HCT116 (cell line): ENCODE data around the gene BATF2. TPM values are rescaled to one million over a fixed set of nuclear protein-coding genes. Genes with fewer than 3 reads are reported as not detected.

Experiments used
- ATAC-seq: fragments of 200-7000 bp; cut with Tn5 transposase; 2 replicates; pipeline ENCODE4 v1.9.1; 2020; ENCODE audit warnings: mild to moderate bottlenecking, moderate library complexity
- BruUV-seq: library from RNA; stranded (reverse); fragments of 400-500 nt; replicated peaks from 2 replicates; lab custom pipeline; 2021; lab: Mats Ljungman, UMichigan
- CTCF ChIA-PET: fragments of 300-600 bp; sonication (Branson Sonifier 250); formaldehyde crosslinking; loops from one replicate; lab custom pipeline; 2021; ENCODE audit warnings: antibody characterized with exemption; lab: Charles Lee
- POLR2A ChIA-PET: fragments of 300-600, 350-600 bp; sonication (Branson Sonifier 250); formaldehyde crosslinking; loops from one replicate; lab custom pipeline; 2021; ENCODE audit warnings: antibody characterized with exemption; lab: Charles Lee
- RAD21 ChIA-PET, 2 experiments: fragments of 300-600 bp; sonication (Branson Sonifier 250); formaldehyde crosslinking; loops; one replicate each; lab custom pipeline; 2023; ENCODE audit warnings: low total read pairs in 2 of 2; ENCODE audit not compliant: uncharacterized antibody in 2 of 2, unreplicated experiment in 2 of 2, low non-redundant PET in 1 of 2; lab: Charles Lee
- DNase-seq: peaks from one replicate; pipeline ENCODE4 v3.0.0-alpha.2; 2010; ENCODE audit warnings: low read depth, low spot score
- H2AFZ ChIP-seq: fragments of 200-600 bp; shearing (Covaris generic), sonication (generic); 2 replicates; pipeline ENCODE4 v1.6.1; 2017; ENCODE audit warnings: low read depth, mixed run types, mixed read lengths, antibody characterized with exemption, low read length; ENCODE audit not compliant: poor library complexity, severe bottlenecking
- H3K27ac ChIP-seq: 2 replicates; pipeline ENCODE4 v1.5.1; 2012; ENCODE audit warnings: low read depth, low read length
- H3K27me3 ChIP-seq: fragments of 200-600 bp; sonication (generic); 2 replicates; pipeline ENCODE4 v1.6.1; 2016; ENCODE audit warnings: mixed run types, low read length, mixed read lengths; ENCODE audit not compliant: insufficient read depth
- H3K36me3 ChIP-seq, 2 experiments: fragments of 200-500 bp in 1 of 2; fragments of 200-600 bp in 1 of 2; sonication (Bioruptor generic) in 1 of 2; sonication (generic) in 1 of 2; 2 replicates each; pipeline versions ENCODE4 v1.5.1 to v1.6.1; 2014 to 2016; ENCODE audit warnings: low read length in 2 of 2, inconsistent platforms in 1 of 2, mixed read lengths in 1 of 2, mixed run types in 1 of 2; ENCODE audit not compliant: insufficient read depth in 2 of 2, control insufficient read depth in 1 of 2
- H3K4me1 ChIP-seq, 2 experiments: fragments of 200-600 bp in 1 of 2; sonication (generic) in 1 of 2; 2 replicates each; pipeline versions ENCODE4 v1.5.1 to v1.6.1; 2012 to 2017; ENCODE audit warnings: low read length in 2 of 2, inconsistent platforms in 1 of 2, mild to moderate bottlenecking in 1 of 2, mixed read lengths in 1 of 2, mixed run types in 1 of 2, moderate library complexity in 1 of 2; ENCODE audit not compliant: insufficient read depth in 2 of 2, control insufficient read depth in 1 of 2
- H3K4me2 ChIP-seq: fragments of 200-600 bp; sonication (generic); 2 replicates; pipeline ENCODE4 v1.6.1; 2017; ENCODE audit warnings: mixed run types, low read length, mixed read lengths
- H3K4me3 ChIP-seq, 2 experiments: fragments of 200-600 bp in 1 of 2; sonication (generic) in 1 of 2; replicated peaks in 1 of 2; 2 replicates each; pipeline ENCODE4 v1.5.1; 2011 to 2016; ENCODE audit warnings: low read length in 2 of 2, control low read depth in 1 of 2, low read depth in 1 of 2, mild to moderate bottlenecking in 1 of 2, mixed read lengths in 1 of 2, mixed run types in 1 of 2
- H3K79me2 ChIP-seq: fragments of 200-600 bp; sonication (generic); 2 replicates; pipeline ENCODE4 v1.6.1; 2017; ENCODE audit warnings: mild to moderate bottlenecking, mixed run types, low read length, moderate library complexity, mixed read lengths; ENCODE audit not compliant: insufficient read depth
- H3K9ac ChIP-seq: fragments of 200-600 bp; sonication (generic); 2 replicates; pipeline ENCODE4 v1.6.1; 2016; ENCODE audit warnings: low read length, mixed read lengths
- H3K9me2 ChIP-seq: fragments of 200-600 bp; sonication (generic), shearing (Covaris generic); 2 replicates; pipeline ENCODE4 v1.6.1; 2017; ENCODE audit warnings: mixed run types, mild to moderate bottlenecking, moderate library complexity; ENCODE audit not compliant: insufficient read depth
- H3K9me3 ChIP-seq, 2 experiments: fragments of 200-500 bp in 1 of 2; fragments of 200-600 bp in 1 of 2; sonication (Bioruptor generic) in 1 of 2; sonication (generic) in 1 of 2; 2 replicates each; pipeline ENCODE4 v1.6.1; 2014 to 2017; ENCODE audit warnings: low read length in 2 of 2, mixed read lengths in 2 of 2, inconsistent platforms in 1 of 2, low read depth in 1 of 2, mild to moderate bottlenecking in 1 of 2, mixed run types in 1 of 2, moderate library complexity in 1 of 2; ENCODE audit not compliant: control insufficient read depth in 1 of 2, insufficient read depth in 1 of 2
- H4K20me1 ChIP-seq: fragments of 200-600 bp; sonication (generic), shearing (Covaris generic); 2 replicates; pipeline ENCODE4 v1.6.1; 2017; ENCODE audit warnings: mixed run types, mild to moderate bottlenecking, moderate library complexity; ENCODE audit not compliant: insufficient read depth
- ATF3 ChIP-seq: IDR thresholded peaks from 2 replicates; pipeline ENCODE4 v1.6.1; 2012
- CEBPB ChIP-seq: IDR thresholded peaks from 2 replicates; pipeline ENCODE4 v1.6.1; 2012; ENCODE audit warnings: low read depth
- CTCF ChIP-seq, 3 experiments: fragments of 200-600 bp in 1 of 3; sonication (generic) in 1 of 3; IDR thresholded peaks in 2 of 3; conservative IDR thresholded peaks in 1 of 3; 2 replicates each; pipeline ENCODE4 v1.5.1; 2012 to 2017; ENCODE audit warnings: low read depth in 2 of 3, low read length in 2 of 3, antibody characterized with exemption in 1 of 3, borderline replicate concordance in 1 of 3, control low read depth in 1 of 3, mild to moderate bottlenecking in 1 of 3, mixed read lengths in 1 of 3, mixed run types in 1 of 3, moderate library complexity in 1 of 3; ENCODE audit not compliant: insufficient read depth in 1 of 3
- EZH2 ChIP-seq: fragments of 200-600 bp; sonication (generic); IDR thresholded peaks from 2 replicates; pipeline ENCODE4 v1.6.1; 2017; ENCODE audit warnings: antibody characterized with exemption, mixed run types
- EZH2phosphoT487 ChIP-seq: fragments of 200-600 bp; IDR thresholded peaks from 2 replicates; pipeline ENCODE4 v1.6.1; 2018; ENCODE audit warnings: antibody characterized with exemption, borderline replicate concordance
- FOSL1 ChIP-seq: IDR thresholded peaks from 2 replicates; pipeline ENCODE4 v1.6.1; 2012; ENCODE audit warnings: low read depth
- JUND ChIP-seq: IDR thresholded peaks from 2 replicates; pipeline ENCODE4 v1.6.1; 2012
- MAX ChIP-seq: IDR thresholded peaks from 2 replicates; pipeline ENCODE4 v1.6.1; 2012
- POLR2A ChIP-seq: IDR thresholded peaks from 2 replicates; pipeline ENCODE4 v1.7.0; 2011; ENCODE audit warnings: borderline replicate concordance; ENCODE audit not compliant: insufficient read depth, insufficient read length; ENCODE audit errors: extremely low read depth
- POLR2AphosphoS5 ChIP-seq: IDR thresholded peaks from 2 replicates; pipeline ENCODE4 v1.6.1; 2011; ENCODE audit warnings: mild to moderate bottlenecking, low read depth, low read length, moderate library complexity
- RAD21 ChIP-seq: IDR thresholded peaks from 2 replicates; pipeline ENCODE4 v1.6.1; 2012; ENCODE audit warnings: low read depth, mild to moderate bottlenecking
- REST ChIP-seq: IDR thresholded peaks from 2 replicates; pipeline ENCODE4 v1.6.1; 2012; ENCODE audit warnings: low read depth
- SP1 ChIP-seq: IDR thresholded peaks from 2 replicates; pipeline ENCODE4 v1.6.1; 2012; ENCODE audit warnings: low read depth
- TCF7L2 ChIP-seq: IDR thresholded peaks from 2 replicates; pipeline ENCODE4 v1.7.0; 2011; ENCODE audit warnings: borderline replicate concordance, inconsistent platforms; ENCODE audit not compliant: insufficient read depth, insufficient read length; ENCODE audit errors: extremely low read depth
- YY1 ChIP-seq: IDR thresholded peaks from 2 replicates; pipeline ENCODE4 v1.6.1; 2011; ENCODE audit warnings: low read length, low read depth, moderate library complexity, mild to moderate bottlenecking; ENCODE audit not compliant: insufficient replicate concordance; ENCODE audit errors: extremely low read depth
- ZBTB33 ChIP-seq: IDR thresholded peaks from 2 replicates; pipeline ENCODE4 v1.6.1; 2011; ENCODE audit warnings: mild to moderate bottlenecking, low read length, moderate library complexity; ENCODE audit not compliant: insufficient replicate concordance; ENCODE audit errors: extremely low read depth
- ZFX ChIP-seq: fragments of 450-650 bp; IDR thresholded peaks from 2 replicates; pipeline ENCODE4 v1.6.1; 2017
- ZNF274 ChIP-seq: fragments of 200-500 bp; sonication (Bioruptor generic); IDR thresholded peaks from 2 replicates; pipeline ENCODE4 v1.6.1; 2014; ENCODE audit warnings: mild to moderate bottlenecking, low read depth, low read length, inconsistent platforms
- intact Hi-C: fragments of 100-400 bp; cut with micrococcal nuclease; formaldehyde crosslinking; loops from 2 replicates; pipeline ENCODE4 v1.10.0; 2022
- total RNA-seq: library from RNA; stranded (reverse); gene quantifications from one replicate; pipeline ENCODE4 v1.2.1, GENCODE V29; 2021; ENCODE audit not compliant: unreplicated experiment

BATF2 gene
- total RNA-seq, 1 experiment from 2014 or later: 2.1 TPM

GRCh38 chr11:65002706-65003105 is 5.9 kb upstream of the BATF2 start:
- DNase-seq: no peak
- Histone ChIP-seq H2AFZ (no peak overlapping the region), H3K9me3 (no peaks in the 10 kb centered on the region), H3K36me3 (no peaks in the 10 kb centered on the region), H3K9me2 (no peaks in the 10 kb centered on the region), H4K20me1 (no peaks in the 10 kb centered on the region), H3K27ac (no peak overlapping the region), H3K4me2 (no peak overlapping the region), H3K4me3 (no peak overlapping the region)
- ChIA-PET CTCF (no interaction called here), RAD21 (no interaction called here), POLR2A (no interaction called here)
- TF ChIP-seq EZH2phosphoT487: no peak
- no peak for TF ChIP-seq EZH2
- no peak for TF ChIP-seq ZNF274
- no peak for TF ChIP-seq SP1
- no peak for TF ChIP-seq REST
- no peak for TF ChIP-seq ZFX
- no peak for TF ChIP-seq CTCF (IDR thresholded peaks at IDR 0.05 in 2 of 3, conservative IDR thresholded peaks at IDR 0.05 in 1 of 3; ENCODE audit: borderline replicate concordance in 1 of 3, insufficient read depth in 1 of 3, low read depth in 2 of 3, low read length in 2 of 3)
- no peak for TF ChIP-seq TCF7L2
- TF ChIP-seq CEBPB: no peak
- no peak for TF ChIP-seq RAD21
- no peak for TF ChIP-seq POLR2A
- TF ChIP-seq YY1: no peak
- TF ChIP-seq ATF3: no peak
- no peak for TF ChIP-seq JUND
- no peak for TF ChIP-seq FOSL1
- no peak for TF ChIP-seq MAX
- no peak for TF ChIP-seq ZBTB33
- no peak for TF ChIP-seq POLR2AphosphoS5
- TF ChIP-seq, all 23 proteins: peak for 0
- H3K79me2 ChIP-seq: no peaks in the 10 kb centered on the region
- peaks cover 15 to 41% of the 10 kb centered on the region in 2 experiments for H3K4me1 ChIP-seq
- BruUV-seq: no TSS peak
- H3K9ac ChIP-seq: no peak overlapping the region
- ATAC-seq: no peak
- intact Hi-C loops: no loop called here
- H3K27me3 ChIP-seq: no peaks in the 10 kb centered on the region
